Activated CD8-positive, alpha-beta memory T cell treated with anti-CD3 and anti-CD28 coated beads for 48 hours (primary cell): ENCODE data around the gene HS1BP3.

Experiments used
- DNase-seq, 3 experiments: peaks; one replicate each; pipeline ENCODE4 v3.0.0-alpha.2; 2020; ENCODE audit warnings: low read depth in 2 of 3, low spot score in 2 of 3

HS1BP3 gene

DNA sequence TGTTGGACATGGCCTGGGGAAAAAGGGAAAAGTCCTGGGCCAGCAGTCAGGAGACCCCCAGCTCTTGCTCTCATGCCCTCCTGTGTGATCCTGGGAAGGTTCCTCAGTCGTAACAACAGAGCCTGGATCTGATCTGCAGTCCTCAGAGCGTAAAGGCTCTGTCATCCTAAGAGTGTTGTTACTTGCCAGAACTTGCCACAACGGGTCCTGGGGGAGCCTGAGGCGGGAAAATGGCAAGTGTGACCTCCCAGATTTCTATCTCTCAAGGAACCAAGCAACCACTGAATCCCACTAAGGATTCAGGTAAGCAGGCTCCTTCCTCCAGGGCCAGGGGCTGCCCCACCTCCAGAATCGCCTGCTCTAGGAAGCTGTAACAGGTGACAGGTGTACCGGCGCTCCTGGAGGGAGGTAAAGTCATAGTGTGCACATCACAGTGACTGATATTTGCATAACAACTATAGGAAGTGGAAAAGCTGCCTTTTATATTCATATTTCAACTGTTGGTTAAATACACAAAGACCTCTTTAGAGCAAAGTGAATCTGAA, 18.4 kb downstream of the HS1BP3 start:
- no peak for DNase-seq

GRCh38 chr2:20631617-20632307, 19.1 kb downstream of the HS1BP3 start:
- no peak for DNase-seq

- no peak for DNase-seq
These were observed 19.9 kb downstream of the HS1BP3 start for GRCh38 chr2:20630967-20631366.

DNA sequence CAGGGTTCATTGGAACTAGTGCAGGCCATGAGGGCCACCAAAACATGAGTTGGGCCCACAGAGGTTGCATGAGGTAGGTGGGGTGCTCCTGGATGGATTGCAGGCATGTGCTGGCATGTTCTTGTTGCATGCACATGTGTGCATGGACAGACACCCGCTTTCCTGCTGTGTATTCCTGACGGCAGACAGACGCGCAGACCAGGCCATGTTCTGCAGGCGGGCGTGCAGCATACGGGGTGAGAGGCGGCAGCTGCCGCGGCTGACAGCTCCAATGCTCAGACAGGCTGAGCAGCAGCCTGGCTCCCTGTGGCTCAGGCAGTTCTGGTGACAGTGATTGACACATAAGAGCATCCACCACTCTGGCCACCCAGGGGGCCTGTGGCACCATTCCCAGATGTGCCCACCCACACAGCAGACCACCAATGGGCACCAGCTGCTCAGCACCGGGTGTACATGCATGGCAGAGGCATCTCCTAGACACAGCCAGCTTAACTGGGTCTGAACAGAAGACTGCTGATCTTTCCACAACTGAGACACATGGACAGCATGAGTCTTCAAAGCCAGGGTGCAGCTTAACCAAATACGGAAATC, 21.2 kb downstream of the HS1BP3 start:
- no peak for DNase-seq

GRCh38 chr2:20629181-20629580, 21.7 kb downstream of the HS1BP3 start:
- no peak for DNase-seq

- no peak for DNase-seq
These were observed 23.1 kb downstream of the HS1BP3 start for GRCh38 chr2:20627712-20628380.

- no peak for DNase-seq
These were observed 24.0 kb downstream of the HS1BP3 start for GRCh38 chr2:20626698-20627513.

- DNase-seq = no peak
These were observed 24.6 kb downstream of the HS1BP3 start for GRCh38 chr2:20626392-20626697.

- DNase-seq = no peak
These were observed 25.2 kb downstream of the HS1BP3 start for GRCh38 chr2:20625491-20626391.

DNA sequence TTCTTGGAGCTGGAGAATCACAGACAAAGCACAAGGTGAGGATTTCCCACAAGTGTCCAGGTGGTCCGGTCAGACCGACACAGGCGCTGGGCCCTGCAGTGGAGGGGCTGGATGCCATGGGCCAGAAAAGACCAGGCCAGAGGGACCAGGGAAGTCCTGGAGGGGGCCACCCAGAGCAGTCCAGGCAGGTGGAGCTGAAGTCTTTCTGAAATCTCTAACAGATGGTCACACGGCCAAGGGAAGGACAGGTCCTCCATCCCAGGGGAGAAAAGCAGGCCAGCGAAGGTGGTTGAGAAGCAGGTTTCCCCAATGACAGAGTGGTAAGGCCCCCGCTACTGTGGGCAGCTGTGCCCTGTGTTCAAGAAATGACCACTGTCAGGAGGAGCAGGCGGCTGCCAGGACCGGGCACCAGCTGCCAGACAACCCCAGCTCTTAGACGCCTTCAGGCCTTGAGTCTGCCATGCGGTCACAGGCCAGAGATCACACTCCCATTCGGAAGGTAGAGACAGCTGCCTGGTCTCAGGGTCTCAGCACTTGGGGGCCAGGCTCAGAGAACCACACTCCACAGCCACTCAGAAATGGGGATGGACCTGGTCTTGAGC, 25.9 kb downstream of the HS1BP3 start:
- no peak for DNase-seq

DNA sequence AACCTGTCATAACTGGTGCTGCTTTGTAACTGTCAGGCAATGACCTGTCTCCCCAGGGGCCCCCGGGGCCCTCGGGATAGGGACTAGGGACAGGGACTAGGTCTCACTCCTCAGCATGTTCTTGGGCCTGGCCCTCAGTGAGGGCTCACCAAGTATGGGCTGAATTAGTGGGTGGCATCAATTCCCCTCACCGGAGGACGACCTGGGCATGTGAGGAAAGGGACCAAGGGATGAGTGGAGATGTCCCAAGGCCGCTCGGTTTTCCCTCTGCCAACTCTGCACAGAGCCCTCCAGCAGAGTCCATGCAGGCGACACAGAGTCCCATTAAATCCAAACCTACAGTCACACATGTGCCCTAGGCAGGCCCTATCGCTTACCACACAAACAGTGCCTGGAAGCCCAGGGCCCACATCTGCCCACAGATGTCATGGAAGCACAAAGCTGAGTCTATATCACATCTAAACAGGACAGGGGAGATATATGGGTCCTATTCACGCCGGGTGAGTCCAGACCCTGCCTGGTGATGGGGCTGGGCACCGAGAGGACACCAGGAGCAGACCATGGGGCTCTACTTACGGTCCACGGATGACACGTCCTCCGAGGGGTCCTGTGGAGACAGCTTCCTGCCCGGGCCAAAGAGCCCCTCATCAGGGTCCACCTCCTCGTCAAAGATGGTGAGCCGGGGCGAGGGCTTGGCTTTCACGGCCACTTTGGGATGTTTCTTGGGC, 26.6 kb downstream of the HS1BP3 start:
- DNase-seq = no peak

GRCh38 chr2:20623741-20624155, 27.1 kb downstream of the HS1BP3 start:
- no peak for DNase-seq

- no peak for DNase-seq
These were observed 27.7 kb downstream of the HS1BP3 start for GRCh38 chr2:20623241-20623640.

DNA sequence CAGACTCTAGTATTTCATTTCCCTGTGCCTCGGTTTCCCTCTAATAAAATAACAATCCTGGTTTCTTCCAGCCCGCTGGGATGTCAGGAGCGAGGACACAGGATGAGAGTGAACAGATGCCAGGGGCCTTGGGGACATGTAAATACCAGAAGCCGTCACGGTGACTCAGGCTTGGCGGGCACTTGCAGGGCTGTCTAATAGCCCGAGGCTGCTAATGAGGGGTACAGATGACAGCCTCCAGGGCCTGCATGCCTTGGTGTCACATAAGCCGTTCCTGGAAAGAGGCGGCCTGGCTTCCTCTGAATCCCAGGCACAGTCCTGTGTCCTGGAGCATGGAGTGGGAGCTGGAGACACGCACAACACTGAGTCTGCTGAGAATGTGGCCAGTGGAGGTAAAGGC, 28.2 kb downstream of the HS1BP3 start:
- no peak for DNase-seq

- no peak for DNase-seq
These were observed 28.6 kb downstream of the HS1BP3 start for GRCh38 chr2:20622296-20622686.

DNA sequence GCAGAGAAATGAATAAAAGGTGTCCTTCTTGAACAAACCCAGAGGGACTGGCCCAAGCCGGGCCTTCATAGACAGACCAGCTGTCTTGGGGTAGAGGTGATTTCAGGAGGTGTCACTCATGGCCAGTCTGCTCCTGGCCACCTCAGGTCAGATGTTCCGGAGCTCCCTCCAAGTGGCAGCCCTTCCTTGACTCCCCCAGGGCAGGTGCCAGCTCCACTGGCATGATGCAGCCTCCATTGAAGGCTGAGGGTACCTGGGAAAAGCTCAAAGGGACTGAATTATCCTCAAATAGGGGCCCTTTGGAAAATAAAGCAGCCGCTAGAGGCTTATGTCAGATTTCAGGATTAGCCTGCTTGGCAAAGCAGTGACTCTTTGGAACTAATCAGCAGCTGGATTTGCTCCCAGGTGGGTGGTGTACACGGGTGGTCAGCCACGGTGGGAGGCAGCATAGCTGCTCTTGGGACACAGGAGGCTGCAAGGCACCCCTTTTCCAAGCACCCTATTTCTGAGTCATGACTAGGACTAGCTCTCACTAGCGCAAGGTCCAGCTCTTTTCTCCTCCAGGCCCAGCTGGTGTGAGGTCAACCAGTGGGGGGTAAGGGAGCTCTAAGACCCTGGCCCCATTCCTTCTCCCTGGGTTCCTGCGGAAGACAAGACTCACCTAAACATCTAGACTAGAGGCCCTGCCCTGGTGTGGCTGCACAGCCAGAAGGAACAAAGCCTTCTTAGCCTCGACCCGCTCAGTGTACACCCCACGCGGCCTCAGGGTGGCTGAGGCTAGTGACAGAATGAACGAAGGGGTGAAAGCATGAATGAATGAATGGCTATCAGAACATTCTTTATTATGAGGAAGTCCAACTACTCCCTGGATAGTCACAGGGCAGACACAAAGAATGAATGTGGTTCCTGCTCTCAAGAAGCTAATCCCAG, 29.3 kb downstream of the HS1BP3 start:
- no peak for DNase-seq

DNA sequence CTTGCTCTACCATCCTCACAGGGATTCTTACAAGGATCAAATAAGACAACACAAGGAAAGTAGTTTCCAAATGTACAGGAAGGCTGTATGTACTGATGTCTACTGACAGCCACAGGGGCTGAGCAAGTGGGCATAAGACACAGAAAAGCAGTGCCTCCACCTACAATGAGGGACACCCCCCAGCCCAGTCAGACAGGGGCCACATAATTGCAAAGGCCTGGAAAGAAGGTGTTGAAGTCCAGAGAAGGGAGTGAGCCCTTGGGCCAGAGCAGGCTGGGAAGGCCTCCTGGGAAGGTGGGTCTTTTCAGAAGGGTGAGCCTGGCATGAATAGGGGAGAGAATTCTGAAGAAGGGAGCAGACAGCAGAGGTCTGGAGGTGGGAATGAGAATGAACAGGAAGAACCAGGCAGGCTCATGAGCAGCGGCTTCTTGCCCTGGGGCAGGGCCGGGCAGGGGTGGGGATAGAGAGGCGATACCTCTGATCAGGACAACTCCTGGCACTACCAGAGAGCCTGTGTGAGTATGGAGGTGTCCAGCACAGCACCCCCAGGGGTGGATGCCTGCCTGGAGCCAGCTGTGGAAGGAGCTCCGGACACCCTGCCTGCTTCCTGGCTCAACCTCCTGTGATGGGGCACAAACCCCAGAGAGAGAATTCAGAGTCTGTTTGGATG, 30.1 kb downstream of the HS1BP3 start:
- no peak for DNase-seq

- no peak for DNase-seq
These were observed 30.6 kb downstream of the HS1BP3 start for GRCh38 chr2:20620271-20620681.
